ENCODE measurements around the gene GRK1.
A peak's percentile ranks its signal among the peaks of the same experiment; 100 is the strongest.
"Not testable (repeated sequence)": the region's sequence is repeated elsewhere in the genome, so short reads cannot be mapped to it uniquely, and the experiment has no call there.

The GRK1 gene

DNA sequence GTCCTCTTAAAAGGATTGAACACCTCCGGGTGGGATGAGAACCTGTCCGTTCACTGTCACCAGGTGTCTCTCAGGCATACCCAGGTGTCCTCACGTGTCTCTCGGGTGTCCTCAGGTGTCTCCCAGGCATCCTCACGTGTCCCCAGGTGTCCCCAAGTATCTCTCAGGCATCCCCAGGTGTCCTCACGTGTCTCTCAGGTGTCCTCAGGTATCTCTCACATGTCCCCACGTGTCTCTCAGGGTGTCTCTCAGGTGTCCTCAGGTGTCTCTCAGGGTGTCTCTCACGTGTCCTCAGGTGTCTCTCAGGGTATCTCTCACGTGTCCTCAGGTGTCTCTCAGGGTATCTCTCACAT lies 42.8 kb upstream of the GRK1 start:
- Histone ChIP-seq H3K4me1 (ENCODE audit: insufficient read depth, poor library complexity, severe bottlenecking) (no peaks in the 10 kb centered on the region), H3K4me3 (ENCODE audit: severe bottlenecking) (no peak overlapping the region), H3K27ac (ENCODE audit: poor library complexity, severe bottlenecking) (no peak overlapping the region), H3K36me3 (ENCODE audit: low read depth) (peaks cover 46% of the 10 kb centered on the region), H3K27me3 (ENCODE audit: insufficient read depth, poor library complexity, severe bottlenecking) (no peaks in the 10 kb centered on the region), H3K9me3 (ENCODE audit: severe bottlenecking) (no peaks in the 10 kb centered on the region)
- DNase-seq (ENCODE audit: low spot score) = no peak
- no peak for ATAC-seq (ENCODE audit: low read depth)
- TF ChIP-seq, protein P1, sequence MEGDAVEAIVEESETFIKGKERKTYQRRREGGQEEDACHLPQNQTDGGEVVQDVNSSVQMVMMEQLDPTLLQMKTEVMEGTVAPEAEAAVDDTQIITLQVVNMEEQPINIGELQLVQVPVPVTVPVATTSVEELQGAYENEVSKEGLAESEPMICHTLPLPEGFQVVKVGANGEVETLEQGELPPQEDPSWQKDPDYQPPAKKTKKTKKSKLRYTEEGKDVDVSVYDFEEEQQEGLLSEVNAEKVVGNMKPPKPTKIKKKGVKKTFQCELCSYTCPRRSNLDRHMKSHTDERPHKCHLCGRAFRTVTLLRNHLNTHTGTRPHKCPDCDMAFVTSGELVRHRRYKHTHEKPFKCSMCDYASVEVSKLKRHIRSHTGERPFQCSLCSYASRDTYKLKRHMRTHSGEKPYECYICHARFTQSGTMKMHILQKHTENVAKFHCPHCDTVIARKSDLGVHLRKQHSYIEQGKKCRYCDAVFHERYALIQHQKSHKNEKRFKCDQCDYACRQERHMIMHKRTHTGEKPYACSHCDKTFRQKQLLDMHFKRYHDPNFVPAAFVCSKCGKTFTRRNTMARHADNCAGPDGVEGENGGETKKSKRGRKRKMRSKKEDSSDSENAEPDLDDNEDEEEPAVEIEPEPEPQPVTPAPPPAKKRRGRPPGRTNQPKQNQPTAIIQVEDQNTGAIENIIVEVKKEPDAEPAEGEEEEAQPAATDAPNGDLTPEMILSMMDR (IDR thresholded peaks at IDR 0.05; ENCODE audit: poor library complexity, severe bottlenecking) = no peak

DNA sequence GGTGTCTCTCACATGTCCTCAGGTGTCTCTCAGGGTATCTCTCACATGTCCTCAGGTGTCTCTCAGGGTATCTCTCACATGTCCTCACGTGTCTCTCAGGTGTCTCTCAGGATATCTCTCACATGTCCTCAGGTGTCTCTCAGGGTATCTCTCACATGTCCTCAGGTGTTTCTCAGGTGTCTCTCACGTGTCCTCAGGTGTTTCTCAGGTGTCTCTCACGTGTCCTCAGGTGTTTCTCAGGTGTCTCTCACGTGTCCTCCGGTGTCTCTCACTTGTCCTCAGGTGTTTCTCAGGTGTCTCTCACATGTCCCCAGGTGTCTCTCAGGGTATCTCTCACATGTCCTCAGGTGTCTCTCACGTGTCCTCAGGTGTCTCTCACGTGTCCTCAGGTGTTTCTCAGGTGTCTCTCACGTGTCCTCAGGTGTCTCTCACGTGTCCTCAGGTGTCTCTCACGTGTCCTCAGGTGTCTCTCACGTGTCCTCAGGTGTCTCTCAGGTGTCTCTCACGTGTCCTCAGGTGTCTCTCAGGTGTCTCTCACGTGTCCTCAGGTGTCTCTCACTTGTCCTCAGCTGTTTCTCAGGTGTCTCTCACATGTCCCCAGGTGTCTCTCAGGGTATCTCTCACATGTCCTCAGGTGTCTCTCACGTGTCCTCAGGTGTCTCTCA lies 42.2 kb upstream of the GRK1 start:
- not testable (repeated sequence) for H3K27me3 ChIP-seq (ENCODE audit: insufficient read depth, poor library complexity, severe bottlenecking); H3K27ac ChIP-seq (ENCODE audit: poor library complexity, severe bottlenecking); H3K4me3 ChIP-seq (ENCODE audit: severe bottlenecking); ATAC-seq (ENCODE audit: low read depth); H3K4me1 ChIP-seq (ENCODE audit: insufficient read depth, poor library complexity, severe bottlenecking); H3K9me3 ChIP-seq (ENCODE audit: severe bottlenecking)
- peak; percentile 1 for DNase-seq (ENCODE audit: low spot score)
- peaks cover 52% of the 10 kb centered on the region for H3K36me3 ChIP-seq (ENCODE audit: low read depth)

DNA sequence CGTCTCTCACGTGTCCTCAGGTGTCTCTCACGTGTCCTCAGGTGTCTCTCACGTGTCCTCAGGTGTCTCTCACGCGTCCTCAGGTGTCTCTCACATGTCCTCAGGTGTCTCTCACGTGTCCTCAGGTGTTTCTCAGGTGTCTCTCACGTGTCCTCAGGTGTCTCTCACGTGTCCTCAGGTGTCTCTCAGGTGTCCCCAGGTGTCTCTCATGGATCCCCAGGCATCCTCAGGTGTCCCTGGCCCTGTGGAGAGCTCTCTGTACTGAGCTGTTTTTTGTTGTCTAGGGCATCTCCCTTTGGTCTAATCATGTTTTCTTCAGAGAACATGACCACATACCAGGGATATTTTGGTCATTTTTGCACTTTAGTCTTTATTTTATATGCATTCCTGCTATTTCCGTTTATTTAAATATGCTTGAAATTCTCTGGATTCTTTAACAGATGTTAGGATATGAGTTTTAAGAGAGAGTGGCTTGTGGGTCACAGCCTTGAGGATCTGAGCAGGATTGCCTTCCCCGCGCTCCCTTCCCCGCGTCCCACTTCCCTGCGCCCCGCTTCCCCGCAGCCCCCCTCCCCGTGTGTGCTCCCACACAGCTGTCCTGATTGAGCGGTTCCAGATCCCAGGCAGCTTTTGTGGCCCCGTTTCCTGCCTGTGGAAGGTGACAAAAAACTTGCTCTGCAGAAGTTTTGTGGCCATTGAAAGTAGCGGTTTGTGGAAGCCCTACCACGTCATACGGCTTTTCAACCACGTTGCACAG lies 40.9 kb upstream of the GRK1 start:
- peaks cover 52% of the 10 kb centered on the region for H3K36me3 ChIP-seq (ENCODE audit: low read depth)
- no peaks in the 10 kb centered on the region for H3K27me3 ChIP-seq (ENCODE audit: insufficient read depth, poor library complexity, severe bottlenecking)
- ATAC-seq (ENCODE audit: low read depth) (no peak), DNase-seq (ENCODE audit: low spot score) (peak; percentile 34)
- TF ChIP-seq, protein P1 (IDR thresholded peaks at IDR 0.05; ENCODE audit: poor library complexity, severe bottlenecking) = no peak
- no peaks in the 10 kb centered on the region for H3K9me3 ChIP-seq (ENCODE audit: severe bottlenecking)
- H3K27ac ChIP-seq (ENCODE audit: poor library complexity, severe bottlenecking) = no peak overlapping the region
- H3K4me3 ChIP-seq (ENCODE audit: severe bottlenecking) = no peak overlapping the region
- H3K4me1 ChIP-seq (ENCODE audit: insufficient read depth, poor library complexity, severe bottlenecking) = no peaks in the 10 kb centered on the region

DNA sequence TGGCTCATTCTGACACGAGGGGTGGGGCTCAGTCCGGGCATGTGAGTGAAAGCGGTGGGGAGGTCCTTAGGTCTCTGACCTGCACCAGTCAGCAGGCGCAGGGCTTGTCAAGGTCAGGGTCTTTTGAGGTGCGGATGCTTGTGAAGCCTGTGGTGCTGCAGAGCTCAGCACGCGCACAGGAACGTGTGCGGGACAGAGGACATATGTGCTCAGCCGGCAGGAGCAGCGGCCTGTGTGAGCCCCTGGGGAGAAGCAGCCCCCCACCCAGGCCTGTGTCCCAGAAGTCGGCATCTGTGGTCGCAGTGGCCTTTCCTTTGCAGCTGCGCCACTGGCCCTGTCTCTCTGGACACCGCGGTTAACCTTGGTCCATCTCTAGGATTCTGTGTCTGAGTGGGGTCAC lies 39.9 kb upstream of the GRK1 start:
- H3K27me3 ChIP-seq (ENCODE audit: insufficient read depth, poor library complexity, severe bottlenecking) = no peaks in the 10 kb centered on the region
- ATAC-seq (ENCODE audit: low read depth) (no peak), DNase-seq (ENCODE audit: low spot score) (peak; percentile 42)
- H3K36me3 ChIP-seq (ENCODE audit: low read depth) = peaks cover 53% of the 10 kb centered on the region
- no peak overlapping the region for H3K4me3 ChIP-seq (ENCODE audit: severe bottlenecking)
- TF ChIP-seq, protein P1 (IDR thresholded peaks at IDR 0.05; ENCODE audit: poor library complexity, severe bottlenecking) = no peak
- H3K9me3 ChIP-seq (ENCODE audit: severe bottlenecking) = no peaks in the 10 kb centered on the region
- H3K4me1 ChIP-seq (ENCODE audit: insufficient read depth, poor library complexity, severe bottlenecking) = no peaks in the 10 kb centered on the region
- no peak overlapping the region for H3K27ac ChIP-seq (ENCODE audit: poor library complexity, severe bottlenecking)

DNA sequence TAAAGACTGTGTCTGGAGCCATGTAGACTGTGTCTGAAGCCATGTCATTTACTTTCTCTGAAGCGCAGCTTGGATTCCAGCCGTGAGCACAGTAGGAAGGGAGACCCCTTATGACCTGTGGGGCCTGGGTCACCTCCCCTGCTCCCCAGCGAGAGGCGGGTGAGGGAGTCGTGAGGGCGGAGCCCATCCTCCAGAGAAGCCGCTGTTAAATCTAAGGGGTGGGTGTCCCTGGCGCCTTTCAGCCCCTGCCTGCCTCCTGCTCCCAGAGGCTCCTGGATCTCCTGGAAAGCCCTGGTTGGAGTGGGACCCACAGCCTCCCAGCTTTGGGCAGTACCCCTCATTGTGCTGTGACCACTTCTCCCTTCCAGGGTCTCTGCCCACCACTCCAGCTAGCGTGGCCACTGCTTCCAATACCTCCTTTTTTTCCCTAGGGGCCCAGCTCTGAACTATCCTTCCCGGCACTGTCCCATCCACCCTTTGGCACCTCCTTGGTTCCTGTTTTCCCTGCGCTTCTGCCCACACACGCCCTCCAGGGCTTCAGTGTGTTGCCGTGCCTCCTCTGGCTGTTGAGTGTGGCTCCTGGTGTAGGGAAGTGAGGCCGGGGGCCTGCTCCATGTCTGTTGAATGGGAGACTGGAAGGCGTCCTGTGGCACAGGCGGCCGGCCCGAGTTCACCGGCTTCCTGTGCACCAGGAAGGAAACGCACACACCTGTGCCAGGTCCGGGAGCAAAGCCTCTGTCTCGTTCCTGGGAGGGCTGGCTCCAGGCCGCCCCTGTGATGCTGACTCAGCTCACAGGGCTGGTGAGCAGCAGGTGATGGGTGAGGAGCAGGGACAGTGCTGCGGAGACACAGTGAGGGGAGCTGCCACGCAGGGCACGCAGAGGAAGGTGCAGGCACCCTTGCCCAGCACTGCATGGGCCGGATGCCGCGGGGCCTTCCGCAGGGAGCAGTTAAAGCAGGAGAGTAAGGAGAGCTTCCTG lies 38.4 kb upstream of the GRK1 start:
- no peaks in the 10 kb centered on the region for H3K27me3 ChIP-seq (ENCODE audit: insufficient read depth, poor library complexity, severe bottlenecking)
- ATAC-seq (ENCODE audit: low read depth) (peak; percentile 25; the same call in 2 of the 3 replicates), DNase-seq (ENCODE audit: low spot score) (peak; percentile 52)
- H3K4me3 ChIP-seq (ENCODE audit: severe bottlenecking) = no peak overlapping the region
- no peaks in the 10 kb centered on the region for H3K9me3 ChIP-seq (ENCODE audit: severe bottlenecking)
- no peaks in the 10 kb centered on the region for H3K4me1 ChIP-seq (ENCODE audit: insufficient read depth, poor library complexity, severe bottlenecking)
- TF ChIP-seq, protein P1 (IDR thresholded peaks at IDR 0.05; ENCODE audit: poor library complexity, severe bottlenecking) = no peak
- H3K27ac ChIP-seq (ENCODE audit: poor library complexity, severe bottlenecking) = no peak overlapping the region
- H3K36me3 ChIP-seq (ENCODE audit: low read depth) = peaks cover 53% of the 10 kb centered on the region

Measured in RWPE2 (cell line).